K562 (cell line): ENCODE measurements around the gene BIK. TPM values are rescaled to one million over a fixed set of nuclear protein-coding genes. Genes with fewer than 3 reads are reported as not detected.
"Not testable (repeated sequence)": the region's sequence is repeated elsewhere in the genome, so short reads cannot be mapped to it uniquely, and the experiment has no call there.

ENCODE experiments used
- ATAC-seq: fragments of 200-7000 bp; cut with Tn5 transposase; 3 replicates; pipeline ENCODE4 v1.9.1; 2020; ENCODE audit warnings: moderate library complexity
- BruUV-seq: library from RNA; stranded (reverse); fragments of 400-500 nt; replicated peaks from 2 replicates; lab custom pipeline; 2021; lab: Mats Ljungman, UMichigan
- CTCF ChIA-PET: fragments of 300-600 bp; formaldehyde crosslinking; extraction: SDS; loops from one replicate; lab custom pipeline; 2021; ENCODE audit warnings: low intra/inter-chr PET ratio; lab: Yijun Ruan, JAX
- POLR2A ChIA-PET: fragments of 300-600, 350-650 bp; sonication (Branson Sonifier 250); formaldehyde crosslinking; extraction: SDS; loops from one replicate; lab custom pipeline; 2021; ENCODE audit warnings: antibody characterized with exemption, inconsistent platforms; lab: Yijun Ruan, JAX
- DNase-seq, 4 experiments: peaks; one replicate each; pipeline versions ENCODE4 v3.0.0 to v3.0.0-alpha.2; 2011 to 2018; ENCODE audit warnings: low spot score in 3 of 4, mixed read lengths in 3 of 4; ENCODE audit errors: extremely low read depth in 1 of 4
- FAIRE-seq: peaks from 2 replicates; lab custom pipeline; 2011; peaks lifted over from hg19 to GRCh38; lab: Jason Lieb, UNC
- H2AFZ ChIP-seq: 2 replicates; pipeline ENCODE4 v1.6.0; 2011; ENCODE audit warnings: low read depth, low read length, control low read depth, inconsistent platforms
- H3K27ac ChIP-seq: fragments of 200-600 bp; 3 replicates; pipeline ENCODE4 v1.8.0; 2011; ENCODE audit warnings: low read depth, mild to moderate bottlenecking, control low read depth, inconsistent platforms, low read length, moderate library complexity, mixed read lengths; ENCODE audit errors: extremely low read depth
- H3K27me3 ChIP-seq, 2 experiments: fragments of 300-600 bp in 1 of 2; 2 replicates in 1 of 2; 3 replicates in 1 of 2; pipeline versions ENCODE4 v1.6.0 to v1.8.0; 2011; ENCODE audit warnings: inconsistent platforms in 2 of 2, low read length in 2 of 2, mild to moderate bottlenecking in 1 of 2, mixed read lengths in 1 of 2, moderate library complexity in 1 of 2; ENCODE audit not compliant: control insufficient read depth in 2 of 2, insufficient read depth in 2 of 2
- H3K36me3 ChIP-seq: fragments of 300-600 bp; 3 replicates; pipeline ENCODE4 v1.8.0; 2011; ENCODE audit warnings: mild to moderate bottlenecking, low read length, inconsistent platforms; ENCODE audit not compliant: control insufficient read depth, insufficient read depth
- H3K4me1 ChIP-seq, 2 experiments: fragments of 200-600 bp in 1 of 2; replicated peaks in 1 of 2; 2 replicates in 1 of 2; 3 replicates in 1 of 2; pipeline versions ENCODE4 v1.5.1 to v1.8.0; 2011; ENCODE audit warnings: inconsistent platforms in 2 of 2, low read length in 2 of 2, mild to moderate bottlenecking in 1 of 2, mixed read lengths in 1 of 2, moderate library complexity in 1 of 2; ENCODE audit not compliant: control insufficient read depth in 2 of 2, insufficient read depth in 2 of 2
- H3K4me2 ChIP-seq: 2 replicates; pipeline ENCODE4 v1.6.1; 2011; ENCODE audit warnings: low read length, control low read depth, inconsistent platforms, mixed read lengths; ENCODE audit not compliant: insufficient read depth
- H3K4me3 ChIP-seq: fragments of 200-600 bp; sonication (generic), shearing (Covaris generic); 2 replicates; pipeline ENCODE4 v1.5.1; 2016; ENCODE audit warnings: control low read depth, inconsistent platforms
- H3K79me2 ChIP-seq: fragments of 200-600 bp; 3 replicates; pipeline ENCODE4 v1.8.0; 2011; ENCODE audit warnings: low read length, inconsistent platforms; ENCODE audit not compliant: control insufficient read depth, insufficient read depth
- H3K9ac ChIP-seq, 2 experiments: 2 replicates each; pipeline versions ENCODE4 v1.6.0 to v1.6.1; 2011; ENCODE audit warnings: low read depth in 2 of 2, low read length in 2 of 2, control low read depth in 1 of 2, inconsistent platforms in 1 of 2, mild to moderate bottlenecking in 1 of 2, mixed read lengths in 1 of 2; ENCODE audit not compliant: insufficient read depth in 1 of 2
- H3K9me1 ChIP-seq: one replicate; pipeline ENCODE4 v1.6.0; 2011; ENCODE audit warnings: inconsistent platforms, mild to moderate bottlenecking, low read length, moderate library complexity; ENCODE audit not compliant: control insufficient read depth, insufficient read depth
- H3K9me3 ChIP-seq: replicated peaks from 2 replicates; pipeline ENCODE4 v1.5.1; 2011; ENCODE audit warnings: low read depth, low read length, inconsistent platforms; ENCODE audit not compliant: control insufficient read depth, insufficient read depth
- H4K20me1 ChIP-seq: replicated peaks from 2 replicates; pipeline ENCODE4 v1.6.1; 2011; ENCODE audit warnings: low read length, inconsistent platforms, mixed read lengths; ENCODE audit not compliant: control insufficient read depth, insufficient read depth
- CHD7 ChIP-seq: fragments of 200-600 bp; sonication (generic); IDR thresholded peaks from one replicate; pipeline ENCODE4 v1.6.1; 2012; ENCODE audit warnings: mild to moderate bottlenecking, low read depth, low read length, inconsistent platforms
- KAT2B ChIP-seq: IDR thresholded peaks from one replicate; pipeline ENCODE4 v1.6.1; 2012; ENCODE audit warnings: low read depth, mild to moderate bottlenecking, control low read depth, inconsistent platforms, low read length, moderate library complexity
- ZBTB8A ChIP-seq: fragments of 450-650 bp; IDR thresholded peaks from 2 replicates; pipeline ENCODE4 v1.6.1; 2018; ENCODE audit warnings: mild to moderate bottlenecking, moderate library complexity; ENCODE audit not compliant: partially characterized antibody
- WGBS: fragments of 100-300 bp; shearing (Covaris generic); methylation state at CpG from one replicate; pipeline ENCODE4 v1.1.6; 2016; ENCODE audit warnings: low coverage, mixed read lengths; ENCODE audit not compliant: insufficient coverage; ENCODE audit errors: missing lambda C conversion rate; 5-methylcytosine and 5-hydroxymethylcytosine counted together
- in situ Hi-C: fragments of 300-500 bp; cut with MboI; formaldehyde crosslinking; loops from 4 replicates; pipeline ENCODE4 v1.15.0; 2018; ENCODE audit warnings: inconsistent platforms, mixed read lengths
- intact Hi-C: fragments of 100-400 bp; cut with micrococcal nuclease; formaldehyde crosslinking; loops from 2 replicates; pipeline ENCODE4 v1.14.2; 2022
- polyA plus RNA-seq, 8 experiments: library from polyadenylated mRNA; depleted of rRNA in 4 of 8; stranded (reverse) in 5 of 8; unstranded in 3 of 8; fragments of >200 nt; fragmentation: Nextera tagmentation in 2 of 8; fragmentation: Illumina TruSeq in 1 of 8; extraction: Ambion mirVana in 2 of 8; extraction: Trizol in 1 of 8; gene quantifications; 2 replicates each; pipeline versions ENCODE4 v1.2.1 to v1.2.3, GENCODE V29; 2011 to 2014; ENCODE audit warnings: inconsistent platforms in 1 of 8, missing spikeins in 1 of 8
- total RNA-seq, 7 experiments: library from RNA; depleted of rRNA in 6 of 7; stranded (reverse); fragments of >200 nt in 6 of 7; fragmentation: Illumina TruSeq in 2 of 7; extraction: Trizol in 2 of 7; gene quantifications; 2 replicates each; pipeline versions ENCODE4 v1.2.1 to v1.2.3, GENCODE V29; 2011 to 2021; ENCODE audit warnings: low replicate concordance in 1 of 7

Gene BIK
- total and polyA plus RNA-seq, 9 of the 15 experiments (the other 6 are each of a cell fraction or from before 2014, with no cell fraction given) = 0.08 to 0.23 (median 0.18) TPM; not detected in 4

- TF ChIP-seq CHD7 (no peak), ZBTB8A (no peak), KAT2B (no peak)
Measured at GRCh38 chr22:43144949-43145348, 34.4 kb downstream of the BIK start (continued).

GRCh38 chr22:43145371-43145770 is 34.8 kb downstream of the BIK start:
- Histone ChIP-seq H3K36me3 (peaks cover 13% of the 10 kb centered on the region; the same call in 2 of the 3 replicates), H3K4me1 (peaks cover 0 to 17% of the 10 kb centered on the region in 2 experiments; a peak in 3 of 5 replicates), H3K79me2 (peaks cover 21% of the 10 kb centered on the region)
- in situ Hi-C loops, FAIRE-seq, BruUV-seq, H3K27ac ChIP-seq, CTCF ChIA-PET, intact Hi-C loops, ATAC-seq, H2AFZ ChIP-seq, H3K9me3 ChIP-seq, H3K9me1 ChIP-seq, DNase-seq, H3K4me3 ChIP-seq, POLR2A ChIA-PET, H3K27me3 ChIP-seq, H3K9ac ChIP-seq, H3K4me2 ChIP-seq, H4K20me1 ChIP-seq: not testable (repeated sequence)
- 54% methylated on average over 3 of the region's 8 CpGs for WGBS
